ENCODE data around the gene ZDHHC19.

GRCh38 chr3:196149375-196149774 is 61.8 kb downstream of the ZDHHC19 start:
- TF ChIP-seq EZH2 (IDR thresholded peaks at IDR 0.05; ENCODE audit: borderline replicate concordance, low read length) (no peak), CTCF (IDR thresholded peaks at IDR 0.05; ENCODE audit: low read length) (no peak)

All from OCI-LY1 (cell line).